H9 (cell line): ENCODE measurements around the gene VPS45. TPM values are rescaled to one million over a fixed set of nuclear protein-coding genes. Genes with fewer than 3 reads are reported as not detected.

ENCODE experiments used
- DNase-seq: peaks from one replicate; pipeline ENCODE4 v3.0.0-alpha.2; 2017
- H2AFZ ChIP-seq: one replicate; pipeline ENCODE4 v1.6.1; 2013; ENCODE audit warnings: mild to moderate bottlenecking, low read length, control low read depth, moderate library complexity
- H2AK5ac ChIP-seq: 2 replicates; pipeline ENCODE4 v1.6.1; 2013; ENCODE audit warnings: low read length, control low read depth, mixed read lengths; ENCODE audit not compliant: insufficient read length
- H2BK120ac ChIP-seq: one replicate; pipeline ENCODE4 v1.6.1; 2013; ENCODE audit warnings: low read depth, mild to moderate bottlenecking, low read length, control low read depth, inconsistent platforms; ENCODE audit not compliant: poor library complexity, severe bottlenecking
- H2BK12ac ChIP-seq: 2 replicates; pipeline ENCODE4 v1.6.1; 2013; ENCODE audit warnings: low read length, control low read depth, mixed read lengths, low read depth; ENCODE audit not compliant: insufficient read length
- H2BK15ac ChIP-seq: 2 replicates; pipeline ENCODE4 v1.6.1; 2013; ENCODE audit warnings: low read depth, low read length, control low read depth
- H2BK20ac ChIP-seq: one replicate; pipeline ENCODE4 v1.6.1; 2013; ENCODE audit warnings: low read depth, mild to moderate bottlenecking, low read length, control low read depth, inconsistent platforms; ENCODE audit not compliant: poor library complexity, severe bottlenecking
- H2BK5ac ChIP-seq: 2 replicates; pipeline ENCODE4 v1.6.1; 2013; ENCODE audit warnings: low read length, control low read depth, mixed read lengths; ENCODE audit not compliant: insufficient read length
- H3K14ac ChIP-seq: 2 replicates; pipeline ENCODE4 v1.6.1; 2013; ENCODE audit warnings: low read length, control low read depth; ENCODE audit not compliant: insufficient read depth
- H3K18ac ChIP-seq: 2 replicates; pipeline ENCODE4 v1.6.1; 2013; ENCODE audit warnings: low read depth, mild to moderate bottlenecking, mixed read lengths, low read length, control low read depth; ENCODE audit not compliant: insufficient read length
- H3K23ac ChIP-seq: 2 replicates; pipeline ENCODE4 v1.6.1; 2013; ENCODE audit warnings: low read length, control low read depth, mixed read lengths, low read depth; ENCODE audit not compliant: insufficient read length
- H3K23me2 ChIP-seq: 2 replicates; pipeline ENCODE4 v1.6.1; 2013; ENCODE audit warnings: low read depth, mild to moderate bottlenecking, mixed read lengths, low read length, control low read depth; ENCODE audit not compliant: insufficient read length, poor library complexity, severe bottlenecking
- H3K27ac ChIP-seq: 2 replicates; pipeline ENCODE4 v1.5.1; 2013; ENCODE audit warnings: low read length, control low read depth, mixed read lengths, low read depth; ENCODE audit not compliant: insufficient read length
- H3K27me3 ChIP-seq: 2 replicates; pipeline ENCODE4 v1.6.1; 2013; ENCODE audit warnings: low read length, control low read depth, inconsistent platforms; ENCODE audit not compliant: insufficient read depth
- H3K4ac ChIP-seq: 2 replicates; pipeline ENCODE4 v1.6.1; 2013; ENCODE audit warnings: low read depth, mild to moderate bottlenecking, control low read depth, inconsistent platforms, low read length, moderate library complexity
- H3K4me1 ChIP-seq: 2 replicates; pipeline ENCODE4 v1.6.1; 2013; ENCODE audit warnings: low read length, control low read depth, inconsistent platforms; ENCODE audit not compliant: insufficient read depth
- H3K4me2 ChIP-seq: 2 replicates; pipeline ENCODE4 v1.6.1; 2013; ENCODE audit warnings: low read length, control low read depth, mixed read lengths; ENCODE audit not compliant: insufficient read length, insufficient read depth
- H3K56ac ChIP-seq: 2 replicates; pipeline ENCODE4 v1.6.1; 2013; ENCODE audit warnings: low read depth, mild to moderate bottlenecking, mixed read lengths, low read length, control low read depth; ENCODE audit not compliant: insufficient read length
- H3K79me1 ChIP-seq: 2 replicates; pipeline ENCODE4 v1.6.1; 2013; ENCODE audit warnings: low read depth, mild to moderate bottlenecking, moderate library complexity, low read length, control low read depth, inconsistent platforms; ENCODE audit not compliant: insufficient read depth, poor library complexity, severe bottlenecking
- H3K79me2 ChIP-seq: 2 replicates; pipeline ENCODE4 v1.6.1; 2013; ENCODE audit warnings: low read length, control low read depth, inconsistent platforms; ENCODE audit not compliant: insufficient read depth
- H3K9ac ChIP-seq: 2 replicates; pipeline ENCODE4 v1.6.1; 2013; ENCODE audit warnings: low read length, control low read depth, mixed read lengths; ENCODE audit not compliant: insufficient read length; ENCODE audit errors: extremely low read depth
- H3K9me3 ChIP-seq: one replicate; pipeline ENCODE4 v1.6.1; 2013; ENCODE audit warnings: low read depth, low read length, inconsistent platforms; ENCODE audit not compliant: control insufficient read depth
- H3T11ph ChIP-seq: one replicate; pipeline ENCODE4 v1.6.1; 2013; ENCODE audit warnings: mild to moderate bottlenecking, low read length, control low read depth, inconsistent platforms
- H4K20me1 ChIP-seq: one replicate; pipeline ENCODE4 v1.6.1; 2013; ENCODE audit not compliant: control insufficient read depth, insufficient read length, insufficient read depth
- H4K5ac ChIP-seq: 2 replicates; pipeline ENCODE4 v1.6.1; 2013; ENCODE audit warnings: low read depth, mild to moderate bottlenecking, mixed read lengths, low read length, control low read depth; ENCODE audit not compliant: insufficient read length
- H4K8ac ChIP-seq: replicated peaks from 2 replicates; pipeline ENCODE4 v1.6.1; 2013; ENCODE audit warnings: low read length, control low read depth, mixed read lengths, low read depth; ENCODE audit not compliant: insufficient read length
- H4K91ac ChIP-seq: 2 replicates; pipeline ENCODE4 v1.6.1; 2013; ENCODE audit warnings: low read depth, mild to moderate bottlenecking, moderate library complexity, mixed read lengths, low read length, control low read depth; ENCODE audit not compliant: insufficient read length
- H3K27ac Mint-ChIP-seq, 3 experiments: 2 replicates in 2 of 3; 3 replicates in 1 of 3; pipeline ENCODE4 v1.8.0; 2020 to 2021; ENCODE audit warnings: mixed read lengths in 3 of 3, mild to moderate bottlenecking in 1 of 3, moderate library complexity in 1 of 3
- H3K27me3 Mint-ChIP-seq: 2 replicates; pipeline ENCODE4 v1.8.0; 2021; ENCODE audit warnings: low read depth, mild to moderate bottlenecking, moderate library complexity, mixed read lengths
- H3K36me3 Mint-ChIP-seq, 3 experiments: 2 replicates in 2 of 3; 3 replicates in 1 of 3; pipeline ENCODE4 v1.8.0; 2020 to 2021; ENCODE audit warnings: low read depth in 3 of 3, mixed read lengths in 3 of 3; ENCODE audit not compliant: insufficient read depth in 1 of 3
- H3K4me1 Mint-ChIP-seq, 2 experiments: 2 replicates each; pipeline ENCODE4 v1.8.0; 2020; ENCODE audit warnings: mixed read lengths in 2 of 2
- H3K4me3 Mint-ChIP-seq, 2 experiments: 2 replicates in 1 of 2; 3 replicates in 1 of 2; pipeline ENCODE4 v1.8.0; 2020 to 2021; ENCODE audit warnings: mild to moderate bottlenecking in 2 of 2, mixed read lengths in 2 of 2, moderate library complexity in 1 of 2
- H3K9me3 Mint-ChIP-seq, 2 experiments: 2 replicates in 1 of 2; 3 replicates in 1 of 2; pipeline ENCODE4 v1.8.0; 2020; ENCODE audit warnings: mild to moderate bottlenecking in 2 of 2, mixed read lengths in 2 of 2, moderate library complexity in 1 of 2
- CTCF ChIP-seq: fragments of 200-600 bp; sonication (generic); conservative IDR thresholded peaks from 3 replicates; pipeline ENCODE4 v1.8.0; 2021; ENCODE audit warnings: antibody characterized with exemption, mild to moderate bottlenecking
- WGBS: extraction: QIAGEN DNeasy Blood & Tissue Kit; methylation state at CpG from one replicate; pipeline ENCODE4 v1.1.7; 2013; ENCODE audit warnings: missing lambda C conversion rate, low lambda C conversion rate, mixed read lengths; ENCODE audit not compliant: insufficient read length; ENCODE audit errors: extremely low coverage; 5-methylcytosine and 5-hydroxymethylcytosine counted together
- total RNA-seq: library from RNA; stranded (reverse); gene quantifications from 2 replicates; pipeline ENCODE4 v1.2.1, GENCODE V29; 2021

The VPS45 gene
- total RNA-seq, 1 experiment from 2014 or later = 31.8 TPM

GRCh38 chr1:150066838-150067183 lies 765 bp upstream of the VPS45 start:
- Histone ChIP-seq H3K9me3 (no peaks in the 10 kb centered on the region), H2BK12ac (no peak overlapping the region), H3K4ac (no peak overlapping the region), H2BK20ac (no peak overlapping the region), H3K79me1 (no peaks in the 10 kb centered on the region), H3K23me2 (peaks cover 4% of the 10 kb centered on the region), H4K20me1 (no peaks in the 10 kb centered on the region), H3K56ac (no peak overlapping the region), H2AK5ac (no peak overlapping the region), H3K9ac (peak overlapping the region; percentile 94), H4K5ac (peak overlapping the region; percentile 83), H3K23ac (no peak overlapping the region), H2BK5ac (no peak overlapping the region), H3K14ac (peak overlapping the region; percentile 41; the same call in 1 of the 2 replicates), H3K27ac (no peak overlapping the region), H2AFZ (no peak overlapping the region), H4K91ac (no peak overlapping the region), H3T11ph (no peak overlapping the region), H3K4me2 (peak overlapping the region; percentile 87), H3K79me2 (no peaks in the 10 kb centered on the region), H4K8ac (no peak overlapping the region), H3K4me1 (no peaks in the 10 kb centered on the region), H3K27me3 (no peaks in the 10 kb centered on the region), H2BK120ac (no peak overlapping the region), H2BK15ac (no peak overlapping the region), H3K18ac (peak overlapping the region; percentile 84)
- TF ChIP-seq CTCF = no peak
- Mint-ChIP-seq H3K4me3 (peak overlapping the region; percentile 94 to 96), H3K27ac (peak overlapping the region; percentile 98 to 99 (median 99)), H3K9me3 (no peaks in the 10 kb centered on the region), H3K36me3 (peaks cover 3 to 17% (median 16%) of the 10 kb centered on the region in 3 experiments; a peak in 6 of 7 replicates), H3K27me3 (no peaks in the 10 kb centered on the region), H3K4me1 (peaks cover 19 to 20% of the 10 kb centered on the region in 2 experiments)
- DNase-seq = peak; percentile 81
- WGBS = no CpG with 5 or more reads among the region's 18 CpGs
